ENCODE results near the gene DEFB126. TPM values are rescaled to one million over a fixed set of nuclear protein-coding genes. Genes with fewer than 3 reads are reported as not detected.

The DEFB126 gene
- total and polyA plus RNA-seq, 2 of the 4 experiments (the other 2 are of a cell fraction), result not detected

DNA sequence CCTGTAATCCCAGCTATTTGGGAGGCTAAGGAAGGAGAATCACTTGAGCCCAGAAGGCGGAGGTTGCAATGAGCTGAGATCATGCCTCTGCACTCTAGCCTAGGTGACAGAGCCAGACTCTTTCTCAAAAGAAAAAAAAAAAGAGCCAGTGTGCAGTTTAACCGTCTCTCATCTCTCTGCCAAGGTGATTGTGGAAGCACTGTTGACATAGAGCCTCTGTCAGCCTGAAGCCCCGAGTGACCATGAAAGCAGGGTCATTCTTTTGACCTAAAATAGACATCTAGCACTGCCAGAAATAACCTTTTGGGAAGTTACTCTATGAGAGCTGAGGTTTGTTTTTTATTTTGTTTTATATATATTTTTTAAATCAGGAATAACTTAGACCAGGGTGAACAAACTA lies 22.2 kb downstream of the DEFB126 start:
- H3K9me1 ChIP-seq (ENCODE audit: insufficient read depth, low read length), result no peaks in the 10 kb centered on the region
- no peak overlapping the region for H4K91ac ChIP-seq (ENCODE audit: insufficient read depth, low read depth, low read length)
- no peaks in the 10 kb centered on the region for H3K9me3 ChIP-seq (ENCODE audit: control insufficient read depth, insufficient read depth, low read length)
- H3K4me2 ChIP-seq (ENCODE audit: low read depth, low read length), result no peak overlapping the region
- H2AK9ac ChIP-seq (replicated peaks; ENCODE audit: low read depth, low read length, poor library complexity), result no peak overlapping the region
- H3K14ac ChIP-seq (replicated peaks; ENCODE audit: low read depth, low read length), result no peak overlapping the region
- H3K56ac ChIP-seq (ENCODE audit: extremely low read depth, insufficient read depth, low read length), result no peak overlapping the region
- no peak overlapping the region for H4K8ac ChIP-seq (ENCODE audit: low read depth in 2 of 2, low read length in 2 of 2)
- no peak overlapping the region for H3K4ac ChIP-seq (ENCODE audit: low read depth, low read length)
- no peaks in the 10 kb centered on the region for H3K79me1 ChIP-seq (ENCODE audit: low read depth in 1 of 2, low read length in 2 of 2)
- in situ Hi-C loops (cut with MboI; ENCODE audit: low sequenced_read_pairs) (no loop called here), dilution Hi-C loops (cut with HindIII; ENCODE audit: low sequenced_read_pairs, unreplicated experiment) (no loop called here), intact Hi-C loops (cut with micrococcal nuclease) (no loop called here)
- no peak overlapping the region for H3K27ac ChIP-seq (ENCODE audit: insufficient read depth, low read length)
- H3K9ac ChIP-seq (ENCODE audit: low read depth, low read length), result no peak overlapping the region
- H4K5ac ChIP-seq (ENCODE audit: low read depth, low read length), result no peak overlapping the region
- H2BK120ac ChIP-seq (ENCODE audit: low read depth, low read length), result no peak overlapping the region
- no peak overlapping the region for H3K4me3 ChIP-seq (ENCODE audit: insufficient read depth, low read depth, low read length)
- H4K20me1 ChIP-seq (ENCODE audit: insufficient read depth, low read length), result no peaks in the 10 kb centered on the region
- ChIA-PET CTCF (no interaction called here), POLR2A (ENCODE audit: unreplicated experiment) (interaction anchor here (0.7 kb wide), 1 partner anchor 60 kb away, joined by 5 read pairs; no protein-coding TSS in a partner anchor)
- H3K4me1 ChIP-seq (ENCODE audit: control insufficient read depth, insufficient read depth, low read length), result no peaks in the 10 kb centered on the region
- H3K27me3 ChIP-seq (ENCODE audit: control insufficient read depth, insufficient read depth, low read length), result no peaks in the 10 kb centered on the region
- no peak for ATAC-seq (ENCODE audit: low read depth)
- H3K36me3 ChIP-seq (ENCODE audit: control insufficient read depth, insufficient read depth, low read length), result no peaks in the 10 kb centered on the region
- H2BK15ac ChIP-seq (ENCODE audit: low read depth, low read length), result no peak overlapping the region
- no peak for DNase-seq
- no TSS peak for BruUV-seq (replicated peaks)
- no peak overlapping the region for H2AK5ac ChIP-seq (ENCODE audit: low read depth, low read length)
- no peak for TF ChIP-seq SMC3 (IDR thresholded peaks at IDR 0.05; ENCODE audit: low read depth, low read length)
- TF ChIP-seq MAZ (IDR thresholded peaks at IDR 0.05; ENCODE audit: borderline replicate concordance, low read depth, low read length), result no peak
- no peak for TF ChIP-seq NFE2L2 (IDR thresholded peaks at IDR 0.05; ENCODE audit: low read depth, low read length)
- no CpG with 5 or more reads among the region's 3 CpGs for WGBS, 2 experiments (ENCODE audit: extremely low coverage in 2 of 2, insufficient read length in 1 of 2)
- no peak overlapping the region for H3K23ac ChIP-seq (ENCODE audit: low read depth, low read length)
- H2BK5ac ChIP-seq (ENCODE audit: low read depth, low read length, poor library complexity, severe bottlenecking), result no peak overlapping the region
- no peak overlapping the region for H2BK20ac ChIP-seq (ENCODE audit: low read depth, low read length)
- no peak overlapping the region for H2AFZ ChIP-seq (replicated peaks; ENCODE audit: low read length, poor library complexity)
- no peak overlapping the region for H3K18ac ChIP-seq (ENCODE audit: low read depth, low read length)
